ENCODE measurements around the gene MSL3B.

MSL3B gene

GRCh38 chr2:233846387-233847247 is 21.6 kb downstream of the MSL3B start:
- Mint-ChIP-seq H3K4me1 (no peaks in the 10 kb centered on the region), H3K27ac (no peak overlapping the region), H3K9me3 (no peaks in the 10 kb centered on the region), H3K36me3 (no peaks in the 10 kb centered on the region), H3K27me3 (no peaks in the 10 kb centered on the region), H3K4me3 (no peak overlapping the region)
- DNase-seq (ENCODE audit: low spot score in 2 of 2), result peak in 1 of 2 donors; percentile 5
- ATAC-seq (ENCODE audit: low read depth), result no peak

GRCh38 chr2:233845301-233846060 is 22.7 kb downstream of the MSL3B start:
- H3K4me1 Mint-ChIP-seq, result no peaks in the 10 kb centered on the region
- H3K27me3 Mint-ChIP-seq, result no peaks in the 10 kb centered on the region
- H3K9me3 Mint-ChIP-seq, result no peaks in the 10 kb centered on the region
- peak in 1 of 2 donors; percentile 1 for DNase-seq (ENCODE audit: low spot score in 2 of 2)
- no peak for ATAC-seq (ENCODE audit: low read depth)
- H3K36me3 Mint-ChIP-seq, result no peaks in the 10 kb centered on the region
- no peak overlapping the region for H3K27ac Mint-ChIP-seq
- no peak overlapping the region for H3K4me3 Mint-ChIP-seq

GRCh38 chr2:233844836-233845235 is 23.4 kb downstream of the MSL3B start:
- DNase-seq (ENCODE audit: low spot score in 2 of 2) (peak in 1 of 2 donors; percentile 4), ATAC-seq (ENCODE audit: low read depth) (no peak)
- no peaks in the 10 kb centered on the region for H3K9me3 Mint-ChIP-seq
- no peak overlapping the region for H3K27ac Mint-ChIP-seq
- H3K4me1 Mint-ChIP-seq, result no peaks in the 10 kb centered on the region
- no peak overlapping the region for H3K4me3 Mint-ChIP-seq
- no peaks in the 10 kb centered on the region for H3K27me3 Mint-ChIP-seq
- H3K36me3 Mint-ChIP-seq, result no peaks in the 10 kb centered on the region

- DNase-seq (ENCODE audit: low spot score in 2 of 2) (no peak), ATAC-seq (ENCODE audit: low read depth) (no peak)
- Mint-ChIP-seq H3K4me1 (no peaks in the 10 kb centered on the region), H3K36me3 (no peaks in the 10 kb centered on the region), H3K9me3 (no peaks in the 10 kb centered on the region), H3K4me3 (no peak overlapping the region), H3K27ac (no peak overlapping the region), H3K27me3 (no peaks in the 10 kb centered on the region)
These were observed 23.9 kb downstream of the MSL3B start for GRCh38 chr2:233844064-233844807.

GRCh38 chr2:233841183-233841582 is 27.0 kb downstream of the MSL3B start:
- Mint-ChIP-seq H3K36me3 (no peaks in the 10 kb centered on the region), H3K27me3 (no peaks in the 10 kb centered on the region), H3K4me1 (no peaks in the 10 kb centered on the region), H3K9me3 (no peaks in the 10 kb centered on the region), H3K27ac (no peak overlapping the region), H3K4me3 (no peak overlapping the region)
- ATAC-seq (ENCODE audit: low read depth) (no peak), DNase-seq (ENCODE audit: low spot score in 2 of 2) (no peak)

- Mint-ChIP-seq H3K9me3 (no peaks in the 10 kb centered on the region), H3K27ac (no peak overlapping the region), H3K4me1 (no peaks in the 10 kb centered on the region), H3K27me3 (no peaks in the 10 kb centered on the region), H3K4me3 (no peak overlapping the region), H3K36me3 (no peaks in the 10 kb centered on the region)
- DNase-seq (ENCODE audit: low spot score in 2 of 2), result no peak
- no peak for ATAC-seq (ENCODE audit: low read depth)
These were observed 27.7 kb downstream of the MSL3B start for GRCh38 chr2:233840520-233840919.

GRCh38 chr2:233839447-233839820 is 28.8 kb downstream of the MSL3B start:
- H3K27ac Mint-ChIP-seq, result no peak overlapping the region

GRCh38 chr2:233838726-233839446 is 29.3 kb downstream of the MSL3B start:
- Mint-ChIP-seq H3K36me3 (no peaks in the 10 kb centered on the region), H3K27me3 (no peaks in the 10 kb centered on the region), H3K4me3 (no peak overlapping the region), H3K9me3 (no peaks in the 10 kb centered on the region), H3K27ac (no peak overlapping the region), H3K4me1 (peaks cover 2% of the 10 kb centered on the region)
- DNase-seq (ENCODE audit: low spot score in 2 of 2), result no peak
- ATAC-seq (ENCODE audit: low read depth), result no peak

More at GRCh38 chr2:233839447-233839820, 28.8 kb downstream of the MSL3B start:
- DNase-seq (ENCODE audit: low spot score in 2 of 2) (no peak), ATAC-seq (ENCODE audit: low read depth) (no peak)
- Mint-ChIP-seq H3K36me3 (no peaks in the 10 kb centered on the region), H3K27me3 (no peaks in the 10 kb centered on the region), H3K9me3 (no peaks in the 10 kb centered on the region), H3K4me1 (peaks cover under 1% of the 10 kb centered on the region), H3K4me3 (no peak overlapping the region)

- Mint-ChIP-seq H3K4me3 (no peak overlapping the region), H3K36me3 (no peaks in the 10 kb centered on the region), H3K27ac (no peak overlapping the region), H3K4me1 (peaks cover 2% of the 10 kb centered on the region), H3K27me3 (no peaks in the 10 kb centered on the region), H3K9me3 (no peaks in the 10 kb centered on the region)
- ATAC-seq (ENCODE audit: low read depth) (no peak), DNase-seq (ENCODE audit: low spot score in 2 of 2) (no peak)
These were observed 29.9 kb downstream of the MSL3B start for GRCh38 chr2:233838251-233838650.

- DNase-seq (ENCODE audit: low spot score in 2 of 2), result no peak
- H3K4me3 Mint-ChIP-seq, result no peak overlapping the region
- no peaks in the 10 kb centered on the region for H3K9me3 Mint-ChIP-seq
- H3K4me1 Mint-ChIP-seq, result peaks cover 2% of the 10 kb centered on the region
- H3K27me3 Mint-ChIP-seq, result no peaks in the 10 kb centered on the region
- H3K36me3 Mint-ChIP-seq, result no peaks in the 10 kb centered on the region
- H3K27ac Mint-ChIP-seq, result no peak overlapping the region
- no peak for ATAC-seq (ENCODE audit: low read depth)
These were observed 30.4 kb downstream of the MSL3B start for GRCh38 chr2:233837694-233838229.

- DNase-seq (ENCODE audit: low spot score in 2 of 2) (no peak), ATAC-seq (ENCODE audit: low read depth) (no peak)
- H3K4me3 Mint-ChIP-seq, result no peak overlapping the region
- peaks cover 2% of the 10 kb centered on the region for H3K4me1 Mint-ChIP-seq
- H3K36me3 Mint-ChIP-seq, result no peaks in the 10 kb centered on the region
- no peaks in the 10 kb centered on the region for H3K27me3 Mint-ChIP-seq
- H3K27ac Mint-ChIP-seq, result no peak overlapping the region
- H3K9me3 Mint-ChIP-seq, result no peaks in the 10 kb centered on the region
These were observed 31.8 kb downstream of the MSL3B start for GRCh38 chr2:233836359-233836758.

GRCh38 chr2:233835230-233836186 is 32.7 kb downstream of the MSL3B start:
- H3K4me1 Mint-ChIP-seq, result peaks cover 4% of the 10 kb centered on the region
- ATAC-seq (ENCODE audit: low read depth), result no peak
- H3K27ac Mint-ChIP-seq, result no peak overlapping the region
- H3K9me3 Mint-ChIP-seq, result no peaks in the 10 kb centered on the region
- no peak for DNase-seq (ENCODE audit: low spot score in 2 of 2)
- H3K36me3 Mint-ChIP-seq, result no peaks in the 10 kb centered on the region
- H3K27me3 Mint-ChIP-seq, result no peaks in the 10 kb centered on the region
- no peak overlapping the region for H3K4me3 Mint-ChIP-seq
